ENCODE measurements around the gene PCNP. TPM values are rescaled to one million over a fixed set of nuclear protein-coding genes. Genes with fewer than 3 reads are reported as not detected.
"Not testable (repeated sequence)": the region's sequence is repeated elsewhere in the genome, so short reads cannot be mapped to it uniquely, and the experiment has no call there.

PCNP gene
- total RNA-seq, 1 donor from 2014 or later = 190 TPM

GRCh38 chr3:101629219-101629618, 55.2 kb downstream of the PCNP start:
- Mint-ChIP-seq H3K27ac (no peak overlapping the region), H3K4me1 (ENCODE audit: low read depth) (no peaks in the 10 kb centered on the region), H3K9me3 (peaks cover 5% of the 10 kb centered on the region), H3K4me3 (ENCODE audit: low read depth) (no peak overlapping the region), H3K36me3 (ENCODE audit: low read depth) (peaks cover 3% of the 10 kb centered on the region), H3K27me3 (ENCODE audit: low read depth) (no peaks in the 10 kb centered on the region)
- intact Hi-C loops (cut with micrococcal nuclease) = no loop called here
- no peak for DNase-seq (ENCODE audit: low spot score)

DNA sequence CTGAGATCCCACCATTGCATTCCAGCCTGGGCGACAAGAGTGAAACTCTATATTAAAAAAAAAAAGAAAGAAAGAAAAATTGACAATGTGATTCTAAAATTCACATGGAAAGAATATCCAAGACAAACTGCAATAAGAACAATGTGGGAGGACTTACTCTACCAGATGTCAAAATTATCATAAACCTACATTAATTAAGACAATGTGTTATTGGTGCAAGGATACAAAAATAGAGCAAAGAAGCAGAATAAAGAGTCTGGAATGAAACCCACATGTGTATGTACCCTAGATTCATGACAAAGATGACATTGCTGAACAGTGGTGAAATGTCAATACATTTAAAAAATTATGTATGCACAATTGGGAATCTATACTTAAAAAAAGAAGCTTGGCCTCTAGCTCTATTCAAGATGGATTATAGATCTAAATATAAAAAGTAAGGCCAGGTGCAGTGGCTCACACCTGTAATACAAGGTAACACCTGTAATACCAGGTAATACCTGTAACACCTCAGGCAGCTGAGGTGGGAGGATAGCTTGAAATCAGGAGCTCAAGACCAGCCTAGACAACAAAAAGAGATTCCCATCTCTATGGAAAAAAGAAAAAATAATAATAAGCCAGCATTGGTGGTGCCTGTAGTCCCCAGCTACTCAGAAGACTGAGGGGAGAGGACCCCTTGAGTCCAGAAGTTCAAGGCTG, 57.3 kb downstream of the PCNP start:
- Mint-ChIP-seq H3K36me3 (ENCODE audit: low read depth) (no peaks in the 10 kb centered on the region), H3K9me3 (no peaks in the 10 kb centered on the region), H3K27me3 (ENCODE audit: low read depth) (no peaks in the 10 kb centered on the region), H3K4me3 (ENCODE audit: low read depth) (no peak overlapping the region), H3K27ac (no peak overlapping the region), H3K4me1 (ENCODE audit: low read depth) (peaks cover under 1% of the 10 kb centered on the region)
- intact Hi-C loops (cut with micrococcal nuclease) = no loop called here
- no peak for DNase-seq (ENCODE audit: low spot score)

GRCh38 chr3:101631959-101632358, 58.0 kb downstream of the PCNP start:
- H3K4me1 Mint-ChIP-seq (ENCODE audit: low read depth); intact Hi-C loops (cut with micrococcal nuclease); H3K4me3 Mint-ChIP-seq (ENCODE audit: low read depth); H3K27me3 Mint-ChIP-seq (ENCODE audit: low read depth); H3K27ac Mint-ChIP-seq; H3K9me3 Mint-ChIP-seq; H3K36me3 Mint-ChIP-seq (ENCODE audit: low read depth); DNase-seq (ENCODE audit: low spot score): not testable (repeated sequence)

GRCh38 chr3:101632586-101632985, 58.6 kb downstream of the PCNP start:
- Mint-ChIP-seq H3K36me3 (ENCODE audit: low read depth) (no peaks in the 10 kb centered on the region), H3K27me3 (ENCODE audit: low read depth) (no peaks in the 10 kb centered on the region), H3K4me1 (ENCODE audit: low read depth) (peaks cover 2% of the 10 kb centered on the region), H3K9me3 (no peaks in the 10 kb centered on the region), H3K4me3 (ENCODE audit: low read depth) (no peak overlapping the region), H3K27ac (no peak overlapping the region)
- intact Hi-C loops (cut with micrococcal nuclease) = no loop called here
- DNase-seq (ENCODE audit: low spot score) = no peak

DNA sequence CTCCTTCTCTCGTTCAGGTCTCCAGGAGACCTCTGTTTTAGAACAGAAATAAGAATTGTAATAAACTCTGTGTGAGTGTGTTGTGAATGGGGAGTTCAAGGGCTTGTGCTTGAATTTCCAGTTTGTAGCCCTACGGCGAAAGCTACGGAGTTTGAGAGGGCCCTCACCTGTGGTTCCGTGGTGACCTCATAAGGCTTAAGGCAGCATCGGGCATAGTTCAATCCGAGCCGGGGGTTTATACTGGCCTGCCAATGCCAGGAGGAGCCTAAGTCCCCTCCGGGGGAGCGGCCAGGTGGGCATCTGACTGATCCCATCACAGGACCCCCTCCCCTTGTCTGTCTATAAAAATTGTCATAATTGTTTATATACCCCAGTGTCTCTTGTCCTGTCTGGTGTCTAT, 59.2 kb downstream of the PCNP start:
- H3K27me3 Mint-ChIP-seq (ENCODE audit: low read depth) = no peaks in the 10 kb centered on the region
- intact Hi-C loops (cut with micrococcal nuclease) = no loop called here
- H3K27ac Mint-ChIP-seq = no peak overlapping the region

DNA sequence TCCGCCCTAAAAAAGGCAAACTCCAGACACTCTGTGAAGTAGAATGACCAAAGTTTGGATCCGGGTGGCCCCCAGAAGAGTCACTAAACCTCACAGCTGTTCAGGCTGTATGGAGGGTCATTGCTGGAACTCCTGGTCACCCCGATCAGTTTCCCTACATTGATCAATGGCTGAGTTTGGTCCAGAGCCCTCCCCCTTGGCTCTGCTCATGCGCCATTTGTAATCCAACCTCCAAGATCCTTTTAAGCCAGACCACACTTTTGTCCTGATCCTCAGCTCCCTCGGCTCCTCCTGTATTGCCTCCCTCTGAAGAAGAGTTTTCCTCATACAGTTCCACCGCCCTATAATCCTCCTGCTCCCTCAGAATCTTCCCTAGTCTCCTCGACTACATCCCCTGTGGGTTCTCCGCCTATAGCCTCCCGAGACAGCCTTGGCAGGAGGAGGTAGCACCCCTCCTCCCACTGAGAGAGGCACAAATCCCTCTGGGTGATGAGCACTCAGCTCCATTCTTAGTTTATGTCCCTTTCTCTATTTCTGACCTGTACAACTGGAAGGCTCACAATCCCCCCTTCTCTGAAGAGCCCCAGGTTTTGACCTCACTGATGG, 60.7 kb downstream of the PCNP start:
- no peaks in the 10 kb centered on the region for H3K27me3 Mint-ChIP-seq (ENCODE audit: low read depth)
- no peaks in the 10 kb centered on the region for H3K9me3 Mint-ChIP-seq
- no peaks in the 10 kb centered on the region for H3K36me3 Mint-ChIP-seq (ENCODE audit: low read depth)
- DNase-seq (ENCODE audit: low spot score) = no peak
- no peak overlapping the region for H3K27ac Mint-ChIP-seq
- no peak overlapping the region for H3K4me3 Mint-ChIP-seq (ENCODE audit: low read depth)
- intact Hi-C loops (cut with micrococcal nuclease) = loop anchor here (5.0 kb wide), 1 partner anchor 47 kb away; no protein-coding TSS in a partner anchor
- peaks cover 2% of the 10 kb centered on the region for H3K4me1 Mint-ChIP-seq (ENCODE audit: low read depth)

More for the DNA sequence above, 59.2 kb downstream of the PCNP start:
- Mint-ChIP-seq H3K4me3 (ENCODE audit: low read depth) (no peak overlapping the region), H3K36me3 (ENCODE audit: low read depth) (no peaks in the 10 kb centered on the region), H3K4me1 (ENCODE audit: low read depth) (peaks cover 2% of the 10 kb centered on the region), H3K9me3 (no peaks in the 10 kb centered on the region)
- no peak for DNase-seq (ENCODE audit: low spot score)

DNA sequence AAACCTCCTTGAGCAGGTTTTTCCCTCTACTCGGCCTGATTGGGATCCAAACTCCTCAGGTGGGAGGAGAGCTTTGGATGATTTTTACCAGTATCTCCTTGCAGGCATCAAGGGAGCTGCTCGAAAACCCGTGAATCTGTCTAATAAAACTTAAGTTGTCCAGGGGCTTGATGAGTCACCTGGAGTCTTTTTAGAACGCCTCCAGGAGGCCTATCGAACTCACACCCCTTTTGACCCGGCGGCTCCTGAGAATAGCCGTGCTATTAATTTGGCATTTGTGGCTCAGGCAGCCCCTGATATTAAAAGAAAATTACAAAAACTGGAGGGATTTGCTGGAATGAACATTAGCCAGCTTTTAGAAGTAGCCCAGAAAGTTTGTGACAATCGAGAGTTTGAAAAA, 61.4 kb downstream of the PCNP start:
- Mint-ChIP-seq H3K27ac (no peak overlapping the region), H3K4me1 (ENCODE audit: low read depth) (peaks cover 2% of the 10 kb centered on the region), H3K36me3 (ENCODE audit: low read depth) (no peaks in the 10 kb centered on the region), H3K9me3 (no peaks in the 10 kb centered on the region), H3K4me3 (ENCODE audit: low read depth) (no peak overlapping the region), H3K27me3 (ENCODE audit: low read depth) (no peaks in the 10 kb centered on the region)
- intact Hi-C loops (cut with micrococcal nuclease) = loop anchor here (5.0 kb wide), 1 partner anchor 48 kb away; no protein-coding TSS in a partner anchor
- DNase-seq (ENCODE audit: low spot score) = no peak

GRCh38 chr3:101635954-101636798, 62.2 kb downstream of the PCNP start:
- intact Hi-C loops (cut with micrococcal nuclease) = loop anchor here (1.0 to 5.0 kb wide), 2 partner anchors 49 to 63 kb away; no protein-coding TSS in a partner anchor
- Mint-ChIP-seq H3K4me1 (ENCODE audit: low read depth) (peaks cover 2% of the 10 kb centered on the region), H3K27ac (no peak overlapping the region), H3K27me3 (ENCODE audit: low read depth) (no peaks in the 10 kb centered on the region), H3K36me3 (ENCODE audit: low read depth) (no peaks in the 10 kb centered on the region), H3K9me3 (no peaks in the 10 kb centered on the region), H3K4me3 (ENCODE audit: low read depth) (no peak overlapping the region)
- peak; percentile 53 for DNase-seq (ENCODE audit: low spot score)

GRCh38 chr3:101637451-101637850, 63.5 kb downstream of the PCNP start:
- Mint-ChIP-seq H3K36me3 (ENCODE audit: low read depth) (no peaks in the 10 kb centered on the region), H3K27ac (no peak overlapping the region), H3K4me1 (ENCODE audit: low read depth) (peaks cover 2% of the 10 kb centered on the region), H3K4me3 (ENCODE audit: low read depth) (no peak overlapping the region), H3K9me3 (no peaks in the 10 kb centered on the region), H3K27me3 (ENCODE audit: low read depth) (no peaks in the 10 kb centered on the region)
- no peak for DNase-seq (ENCODE audit: low spot score)
- intact Hi-C loops (cut with micrococcal nuclease) = loop anchor here (5.0 kb wide), 1 partner anchor 50 kb away; no protein-coding TSS in a partner anchor

DNA sequence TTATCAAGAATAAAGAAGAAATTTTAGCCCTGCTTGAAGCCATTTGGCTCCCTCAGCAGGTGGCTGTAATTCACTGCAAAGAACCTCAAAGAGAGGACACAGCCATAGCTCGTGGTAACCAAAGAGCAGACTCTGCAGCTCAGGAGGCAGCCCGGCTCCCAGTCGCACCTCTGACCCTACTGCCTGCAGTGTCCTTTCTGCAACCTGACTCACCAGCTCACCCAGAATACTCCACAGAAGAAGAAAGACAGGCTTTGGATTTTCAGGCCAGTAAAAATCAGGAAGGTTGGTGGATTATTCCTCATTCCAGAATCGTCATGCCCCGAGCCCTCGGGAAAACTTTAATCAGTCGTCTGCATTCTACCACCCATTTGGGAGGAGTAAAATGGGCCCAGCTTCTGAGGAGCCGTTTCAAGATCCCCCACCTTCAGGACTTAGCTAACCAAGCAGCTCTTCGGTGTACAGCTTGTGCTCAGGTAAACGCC, 64.3 kb downstream of the PCNP start:
- no peaks in the 10 kb centered on the region for H3K36me3 Mint-ChIP-seq (ENCODE audit: low read depth)
- H3K27ac Mint-ChIP-seq = no peak overlapping the region
- H3K4me1 Mint-ChIP-seq (ENCODE audit: low read depth) = peaks cover 5% of the 10 kb centered on the region
- intact Hi-C loops (cut with micrococcal nuclease) = loop anchor here (5.0 kb wide), 1 partner anchor 51 kb away; no protein-coding TSS in a partner anchor
- H3K27me3 Mint-ChIP-seq (ENCODE audit: low read depth) = no peaks in the 10 kb centered on the region
- no peak for DNase-seq (ENCODE audit: low spot score)
- H3K9me3 Mint-ChIP-seq = no peaks in the 10 kb centered on the region
- H3K4me3 Mint-ChIP-seq (ENCODE audit: low read depth) = no peak overlapping the region

- peaks cover 16% of the 10 kb centered on the region for H3K4me1 Mint-ChIP-seq (ENCODE audit: low read depth)
- H3K36me3 Mint-ChIP-seq (ENCODE audit: low read depth) = no peaks in the 10 kb centered on the region
- intact Hi-C loops (cut with micrococcal nuclease) = loop anchor here (5.0 kb wide), 1 partner anchor 52 kb away; no protein-coding TSS in a partner anchor
- no peak overlapping the region for H3K4me3 Mint-ChIP-seq (ENCODE audit: low read depth)
- no peaks in the 10 kb centered on the region for H3K9me3 Mint-ChIP-seq
- no peak for DNase-seq (ENCODE audit: low spot score)
- H3K27me3 Mint-ChIP-seq (ENCODE audit: low read depth) = no peaks in the 10 kb centered on the region
- H3K27ac Mint-ChIP-seq = no peak overlapping the region
Observed at GRCh38 chr3:101639280-101639963, 65.4 kb downstream of the PCNP start.

- Mint-ChIP-seq H3K4me3 (ENCODE audit: low read depth) (no peak overlapping the region), H3K27me3 (ENCODE audit: low read depth) (no peaks in the 10 kb centered on the region), H3K9me3 (no peaks in the 10 kb centered on the region), H3K36me3 (ENCODE audit: low read depth) (no peaks in the 10 kb centered on the region), H3K27ac (no peak overlapping the region), H3K4me1 (ENCODE audit: low read depth) (peaks cover 21% of the 10 kb centered on the region)
- intact Hi-C loops (cut with micrococcal nuclease) = loop anchor here (5.0 kb wide), 2 partner anchors 37 to 258 kb away; partner anchors contain the start of gene ZBTB11
- no peak for DNase-seq (ENCODE audit: low spot score)
Observed at GRCh38 chr3:101640256-101640655, 66.3 kb downstream of the PCNP start.
